GM12878 (cell line): Measurements from ENCODE around the gene SLC41A1. TPM values are rescaled to one million over a fixed set of nuclear protein-coding genes. Genes with fewer than 3 reads are reported as not detected.

ENCODE experiments used
- ATAC-seq: fragments of 200-7000 bp; cut with Tn5 transposase; 3 replicates; pipeline ENCODE4 v1.9.1; 2020; ENCODE audit warnings: mild to moderate bottlenecking, moderate library complexity
- BruUV-seq: library from RNA; stranded (reverse); fragments of 400-500 nt; replicated peaks from 2 replicates; lab custom pipeline; 2021; lab: Mats Ljungman, UMichigan
- CTCF ChIA-PET: fragments of 300-600 bp; sonication (Branson Sonifier 250); formaldehyde crosslinking; extraction: SDS; loops from one replicate; lab custom pipeline; 2021; ENCODE audit warnings: inconsistent platforms; lab: Yijun Ruan, JAX
- POLR2A ChIA-PET: fragments of 350-600 bp; formaldehyde crosslinking; extraction: SDS; loops from one replicate; lab custom pipeline; 2021; ENCODE audit warnings: inconsistent platforms; lab: Charles Lee
- RAD21 ChIA-PET: fragments of 300-600 bp; sonication (Branson Sonifier 250); formaldehyde crosslinking; loops from one replicate; lab custom pipeline; 2023; ENCODE audit warnings: antibody characterized with exemption; ENCODE audit not compliant: unreplicated experiment; lab: Charles Lee
- SMC1A ChIA-PET: fragments of 300-600 bp; sonication (Branson Sonifier 250); formaldehyde crosslinking; loops from one replicate; lab custom pipeline; 2023; ENCODE audit not compliant: unreplicated experiment, uncharacterized antibody; lab: Charles Lee
- DNase-seq: peaks from one replicate; pipeline ENCODE4 v3.0.0-alpha.2; 2011; ENCODE audit warnings: low read depth, low spot score
- FAIRE-seq: peaks from 3 replicates; lab custom pipeline; 2011; peaks lifted over from hg19 to GRCh38; lab: Jason Lieb, UNC
- H2AFZ ChIP-seq: 2 replicates; pipeline ENCODE4 v1.6.0; 2011; ENCODE audit warnings: low read depth, low read length, control low read depth; ENCODE audit not compliant: control insufficient read depth
- H3K27ac ChIP-seq: 2 replicates; pipeline ENCODE4 v1.5.1; 2011; ENCODE audit warnings: control low read depth; ENCODE audit not compliant: control insufficient read depth, insufficient read depth
- H3K27me3 ChIP-seq, 2 experiments: replicated peaks in 1 of 2; 2 replicates each; pipeline versions ENCODE4 v1.6.0 to v1.6.1; 2011; ENCODE audit warnings: low read length in 1 of 2; ENCODE audit not compliant: control insufficient read depth in 2 of 2, insufficient read depth in 2 of 2
- H3K36me3 ChIP-seq, 2 experiments: 2 replicates each; pipeline ENCODE4 v1.5.1; 2011; ENCODE audit warnings: low read length in 1 of 2; ENCODE audit not compliant: control insufficient read depth in 2 of 2, insufficient read depth in 2 of 2
- H3K4me1 ChIP-seq: 2 replicates; pipeline ENCODE4 v1.6.1; 2011; ENCODE audit warnings: mild to moderate bottlenecking, low read length, moderate library complexity, mixed read lengths; ENCODE audit not compliant: control insufficient read depth, insufficient read depth
- H3K4me2 ChIP-seq: 2 replicates; pipeline ENCODE4 v1.6.0; 2011; ENCODE audit warnings: control low read depth; ENCODE audit not compliant: control insufficient read depth, insufficient read depth
- H3K4me3 ChIP-seq: fragments of 200-600 bp; sonication (generic); 2 replicates; pipeline ENCODE4 v1.5.1; 2016
- H3K79me2 ChIP-seq: 2 replicates; pipeline ENCODE4 v1.6.0; 2011; ENCODE audit warnings: low read length; ENCODE audit not compliant: control insufficient read depth, insufficient read depth
- H3K9ac ChIP-seq: 2 replicates; pipeline ENCODE4 v1.8.0; 2011; ENCODE audit warnings: low read length, control low read depth, mixed read lengths; ENCODE audit not compliant: control insufficient read depth, insufficient read depth
- H3K9me3 ChIP-seq: replicated peaks from 3 replicates; pipeline ENCODE4 v1.5.1; 2011; ENCODE audit warnings: mild to moderate bottlenecking, low read length; ENCODE audit not compliant: control insufficient read depth, insufficient read depth
- H4K20me1 ChIP-seq: 2 replicates; pipeline ENCODE4 v1.6.0; 2011; ENCODE audit not compliant: control insufficient read depth, insufficient read depth
- GABPA ChIP-seq: IDR thresholded peaks from 2 replicates; pipeline ENCODE4 v1.6.1; 2014; ENCODE audit warnings: antibody characterized with exemption, low read depth, mild to moderate bottlenecking, inconsistent platforms
- HDAC2 ChIP-seq: fragments of 200-600 bp; sonication (generic); IDR thresholded peaks from 2 replicates; pipeline ENCODE4 v1.6.1; 2017
- JUND ChIP-seq: IDR thresholded peaks from 2 replicates; pipeline ENCODE4 v1.6.1; 2012; ENCODE audit warnings: low read depth, mild to moderate bottlenecking, low read length, improper control_type of control experiment, moderate library complexity
- SMAD5 ChIP-seq: IDR thresholded peaks from 2 replicates; pipeline ENCODE4 v1.6.1; 2016; ENCODE audit warnings: antibody characterized with exemption, low read depth
- TAF1 ChIP-seq: IDR thresholded peaks from 2 replicates; pipeline ENCODE4 v1.6.1; 2011; ENCODE audit warnings: mild to moderate bottlenecking, low read depth, low read length, borderline replicate concordance
- WGBS: methylation state at CpG from one replicate; pipeline ENCODE4 v1.1.6; 2016; ENCODE audit warnings: low lambda C conversion rate; ENCODE audit not compliant: insufficient replicate concordance, insufficient coverage; ENCODE audit errors: missing lambda C conversion rate; 5-methylcytosine and 5-hydroxymethylcytosine counted together
- in situ Hi-C: fragments of 300-500 bp; cut with MboI; formaldehyde crosslinking; loops from 9 replicates; pipeline ENCODE4 v1.14.3; 2018; ENCODE audit warnings: mixed read lengths
- intact Hi-C: fragments of 100-400 bp; cut with micrococcal nuclease; formaldehyde crosslinking; loops from one replicate; pipeline ENCODE4 v1.14.2; 2022; ENCODE audit not compliant: unreplicated experiment
- polyA plus RNA-seq, 11 experiments: library from polyadenylated mRNA; depleted of rRNA in 4 of 11; unstranded in 6 of 11; stranded (reverse) in 5 of 11; fragments of >200 nt; fragmentation: Nextera tagmentation in 4 of 11; fragmentation: Illumina TruSeq in 1 of 11; extraction: Ambion mirVana in 4 of 11; extraction: Trizol in 1 of 11; gene quantifications; 1 replicate in 1 of 11; 2 replicates in 10 of 11; pipeline versions ENCODE4 v1.2.1 to v1.2.3, GENCODE V29; 2011 to 2016; ENCODE audit warnings: inconsistent platforms in 2 of 11, missing spikeins in 2 of 11, low read depth in 1 of 11
- total RNA-seq, 4 experiments: library from RNA; depleted of rRNA in 3 of 4; stranded (reverse); fragments of >200 nt in 3 of 4; fragmentation: Illumina TruSeq in 1 of 4; extraction: Trizol in 1 of 4; gene quantifications; 2 replicates each; pipeline versions ENCODE4 v1.2.1 to v1.2.3, GENCODE V29; 2013 to 2021
- TF ChIP-seq, protein P1 (sequence below): fragments of 450-650 bp; IDR thresholded peaks from 2 replicates; pipeline ENCODE4 v1.6.1; 2017; ENCODE audit warnings: antibody characterized with exemption, mild to moderate bottlenecking, moderate library complexity

Gene SLC41A1
- total and polyA plus RNA-seq, 10 of the 15 experiments (the other 5 are each of a cell fraction or from before 2014, with no cell fraction given): 0.13 to 11.3 (median 0.42) TPM

DNA sequence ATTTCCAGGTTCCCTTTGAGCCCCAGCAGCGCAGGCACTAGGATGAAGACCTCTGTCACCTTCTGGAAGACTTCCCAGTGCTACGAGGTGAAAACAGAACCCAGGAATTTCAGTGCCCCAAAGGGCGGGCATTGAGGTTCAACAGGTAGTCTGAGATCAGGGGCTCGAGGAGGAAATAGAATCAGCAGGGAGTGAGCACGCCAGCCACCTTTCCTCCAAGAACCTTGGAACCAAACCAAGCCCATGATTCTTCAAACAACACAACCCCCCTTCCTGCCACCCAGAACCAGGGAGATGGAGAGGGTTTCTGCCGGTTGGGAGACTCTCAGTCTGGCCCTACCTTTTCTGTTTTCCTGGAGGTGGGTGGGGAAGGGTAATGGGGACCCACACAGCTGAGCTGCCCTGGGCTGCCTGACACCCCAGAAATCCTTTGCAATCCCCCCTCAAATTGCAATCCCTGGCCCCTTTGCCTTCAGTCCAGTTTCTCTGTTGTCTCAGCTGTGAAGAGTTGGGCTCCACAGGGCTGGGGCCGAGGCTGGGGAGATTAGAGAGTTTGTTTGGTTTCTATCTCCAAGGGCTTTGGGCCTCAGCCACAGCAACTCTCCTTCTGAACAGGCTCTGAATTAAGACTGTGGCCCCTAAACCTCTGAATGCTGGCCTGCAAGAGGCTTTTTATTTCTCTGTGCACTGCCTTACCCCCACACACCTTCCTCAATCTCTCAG lies 11.9 kb downstream of the SLC41A1 start:
- ChIA-PET POLR2A (no interaction called here), SMC1A (no interaction called here), RAD21 (no interaction called here), CTCF (no interaction called here)
- Histone ChIP-seq H3K9ac (no peak overlapping the region), H2AFZ (no peak overlapping the region), H4K20me1 (no peaks in the 10 kb centered on the region), H3K4me1 (no peaks in the 10 kb centered on the region; the same call in 1 of the 2 replicates), H3K9me3 (no peaks in the 10 kb centered on the region), H3K4me3 (no peak overlapping the region), H3K79me2 (no peaks in the 10 kb centered on the region), H3K27me3 (no peaks in the 10 kb centered on the region), H3K27ac (no peak overlapping the region), H3K4me2 (no peak overlapping the region), H3K36me3 (no peaks in the 10 kb centered on the region)
- no peak for DNase-seq
- no peak for ATAC-seq
- WGBS: 44% methylated on average over 7 of the region's 7 CpGs
- no peak for FAIRE-seq
- in situ Hi-C loops: no loop called here
- TF ChIP-seq TAF1 (no peak), GABPA (no peak), SMAD5 (no peak), HDAC2 (no peak), JUND (no peak)
- TF ChIP-seq, protein P1, sequence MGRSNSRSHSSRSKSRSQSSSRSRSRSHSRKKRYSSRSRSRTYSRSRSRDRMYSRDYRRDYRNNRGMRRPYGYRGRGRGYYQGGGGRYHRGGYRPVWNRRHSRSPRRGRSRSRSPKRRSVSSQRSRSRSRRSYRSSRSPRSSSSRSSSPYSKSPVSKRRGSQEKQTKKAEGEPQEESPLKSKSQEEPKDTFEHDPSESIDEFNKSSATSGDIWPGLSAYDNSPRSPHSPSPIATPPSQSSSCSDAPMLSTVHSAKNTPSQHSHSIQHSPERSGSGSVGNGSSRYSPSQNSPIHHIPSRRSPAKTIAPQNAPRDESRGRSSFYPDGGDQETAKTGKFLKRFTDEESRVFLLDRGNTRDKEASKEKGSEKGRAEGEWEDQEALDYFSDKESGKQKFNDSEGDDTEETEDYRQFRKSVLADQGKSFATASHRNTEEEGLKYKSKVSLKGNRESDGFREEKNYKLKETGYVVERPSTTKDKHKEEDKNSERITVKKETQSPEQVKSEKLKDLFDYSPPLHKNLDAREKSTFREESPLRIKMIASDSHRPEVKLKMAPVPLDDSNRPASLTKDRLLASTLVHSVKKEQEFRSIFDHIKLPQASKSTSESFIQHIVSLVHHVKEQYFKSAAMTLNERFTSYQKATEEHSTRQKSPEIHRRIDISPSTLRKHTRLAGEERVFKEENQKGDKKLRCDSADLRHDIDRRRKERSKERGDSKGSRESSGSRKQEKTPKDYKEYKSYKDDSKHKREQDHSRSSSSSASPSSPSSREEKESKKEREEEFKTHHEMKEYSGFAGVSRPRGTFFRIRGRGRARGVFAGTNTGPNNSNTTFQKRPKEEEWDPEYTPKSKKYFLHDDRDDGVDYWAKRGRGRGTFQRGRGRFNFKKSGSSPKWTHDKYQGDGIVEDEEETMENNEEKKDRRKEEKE: no peak
- no TSS peak for BruUV-seq
- intact Hi-C loops: no loop called here
